GM19438 (cell line): ENCODE data around the gene DRC1.

Experiments
- ATAC-seq: cut with Tn5 transposase; IDR thresholded peaks from one replicate; pipeline ENCODE4 v1.9.1; 2021; ENCODE audit warnings: low read depth; ENCODE audit not compliant: unreplicated experiment

Gene DRC1

GRCh38 chr2:26475037-26475436 is 73.3 kb downstream of the DRC1 start:
- no peak for ATAC-seq

- ATAC-seq: no peak
Measured at GRCh38 chr2:26475832-26476501, 74.2 kb downstream of the DRC1 start.

- no peak for ATAC-seq
Measured at GRCh38 chr2:26477126-26477910, 75.6 kb downstream of the DRC1 start.

GRCh38 chr2:26477911-26478253 is 76.2 kb downstream of the DRC1 start, which contains the start of gene OTOF:
Gene OTOF (minus strand): TSS chr2:26478124.
- no peak for ATAC-seq

- no peak for ATAC-seq
Measured at GRCh38 chr2:26478366-26478765, 76.6 kb downstream of the DRC1 start.

- ATAC-seq: no peak
Measured at GRCh38 chr2:26479131-26479788, 77.5 kb downstream of the DRC1 start.

- no peak for ATAC-seq
Measured at GRCh38 chr2:26479789-26480565, 78.3 kb downstream of the DRC1 start.

GRCh38 chr2:26480566-26481423 is 79.1 kb downstream of the DRC1 start:
- no peak for ATAC-seq

- no peak for ATAC-seq
Measured at GRCh38 chr2:26481706-26482105, 80.0 kb downstream of the DRC1 start.

- ATAC-seq: no peak
Measured at GRCh38 chr2:26482211-26483026, 80.7 kb downstream of the DRC1 start.

- ATAC-seq: no peak
Measured at GRCh38 chr2:26483027-26483326, 81.3 kb downstream of the DRC1 start.

- ATAC-seq: no peak
Measured at GRCh38 chr2:26483516-26483915, 81.8 kb downstream of the DRC1 start.

GRCh38 chr2:26483957-26484565 is 82.3 kb downstream of the DRC1 start:
- ATAC-seq: no peak

- ATAC-seq: no peak
Measured at GRCh38 chr2:26484579-26484978, 82.9 kb downstream of the DRC1 start.

GRCh38 chr2:26485099-26485498 is 83.4 kb downstream of the DRC1 start:
- no peak for ATAC-seq

GRCh38 chr2:26485725-26486418 is 84.2 kb downstream of the DRC1 start:
- ATAC-seq: no peak

GRCh38 chr2:26486789-26487188 is 85.1 kb downstream of the DRC1 start:
- no peak for ATAC-seq

- ATAC-seq: no peak
Measured at GRCh38 chr2:26487192-26487591, 85.5 kb downstream of the DRC1 start.
